ENCODE data around the gene SH3BP5L. TPM values are rescaled to one million over a fixed set of nuclear protein-coding genes. Genes with fewer than 3 reads are reported as not detected.
A peak's percentile ranks its signal among the peaks of the same experiment; 100 is the strongest.

Gene SH3BP5L
- total RNA-seq, result 10 to 100 TPM; 14.9 to 16.4 (median 16.1) TPM

DNA sequence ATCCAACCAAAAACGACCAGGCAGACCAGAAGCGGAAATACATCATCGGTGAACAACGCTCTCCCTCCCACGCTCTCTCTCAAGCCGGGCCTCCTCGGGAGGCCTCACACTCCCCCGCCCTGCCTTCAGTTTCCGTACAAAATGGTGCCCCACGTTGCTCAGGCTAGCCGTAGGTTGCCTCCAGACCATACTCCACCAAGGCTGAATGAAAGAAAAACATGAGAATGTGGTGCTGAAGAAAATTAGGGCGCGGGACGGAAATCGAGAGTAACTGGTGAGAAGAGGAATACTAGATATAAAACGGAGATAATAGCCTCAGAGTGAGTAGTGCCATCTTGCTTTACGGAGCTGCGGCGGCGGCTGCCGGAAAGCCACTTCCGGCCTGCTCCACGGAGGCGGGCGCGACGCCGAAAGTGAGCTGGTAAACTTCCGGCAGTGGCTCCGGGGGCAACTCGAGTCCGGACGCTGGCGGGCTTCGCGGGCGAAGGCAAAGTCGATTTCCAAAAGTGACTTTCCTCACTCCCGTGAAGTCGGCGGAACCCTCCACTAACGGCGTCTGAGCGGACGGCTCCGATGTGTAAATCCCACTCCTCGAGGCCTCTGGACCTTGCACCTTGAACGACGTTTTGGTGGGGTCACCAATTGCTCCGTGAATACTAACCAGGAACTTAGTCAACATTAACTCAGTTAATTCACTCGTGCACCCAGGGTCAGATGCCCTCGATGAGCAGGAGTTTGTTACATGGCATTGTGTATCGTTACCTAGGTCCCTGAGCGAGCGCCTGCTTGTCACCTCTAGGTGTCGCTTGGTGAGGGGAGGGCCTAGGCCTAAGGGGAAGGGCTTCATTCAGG, at the start of gene SH3BP5L:
SH3BP5L (minus strand) TSS at position 7 of the 852 bp plus-strand sequence. CDS start 980 bp downstream, outside the sequence.
- ATAC-seq (peak; percentile 88 to 90), DNase-seq (peak; percentile 83)
- H3K27me3 Mint-ChIP-seq (ENCODE audit: low read depth), result peaks cover under 1% of the 10 kb centered on the region
- H3K4me1 Mint-ChIP-seq (ENCODE audit: low read depth), result peaks cover 55% of the 10 kb centered on the region
- no peaks in the 10 kb centered on the region for H3K9me3 Mint-ChIP-seq
- H3K4me3 Mint-ChIP-seq, result peak within 1 kb of the TSS; percentile 96
- H3K36me3 Mint-ChIP-seq (ENCODE audit: insufficient read depth), result peaks cover 15% of the 10 kb centered on the region

DNA sequence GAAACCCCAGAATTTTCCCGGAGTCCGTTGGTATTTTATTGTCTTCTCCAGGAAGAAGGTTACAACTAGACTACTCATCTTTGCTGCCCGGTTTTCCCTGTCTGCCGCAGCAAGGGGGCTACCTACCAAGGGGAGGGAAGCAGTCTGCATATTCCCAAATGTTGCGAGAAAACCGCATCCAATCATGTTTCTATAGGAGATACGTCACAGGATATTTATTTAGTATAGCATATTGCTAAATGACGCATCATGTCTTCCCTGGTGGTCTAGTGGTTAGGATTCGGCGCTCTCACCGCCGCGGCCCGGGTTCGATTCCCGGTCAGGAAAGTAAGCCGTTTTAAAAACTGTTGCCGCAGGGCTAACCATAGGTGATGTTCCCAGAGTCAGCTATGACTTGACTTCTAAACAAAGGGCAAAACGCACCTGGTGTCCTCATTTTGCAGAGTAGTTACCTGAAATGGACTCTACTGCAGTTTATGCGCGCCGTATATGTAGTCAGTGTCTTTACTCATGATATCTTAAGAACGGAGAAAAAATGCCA, 48.3 kb upstream of the SH3BP5L start:
- ATAC-seq (peak; percentile 53 to 71), DNase-seq (peak; percentile 82)
- no peaks in the 10 kb centered on the region for H3K9me3 Mint-ChIP-seq
- peaks cover 3% of the 10 kb centered on the region for H3K27me3 Mint-ChIP-seq (ENCODE audit: low read depth)
- H3K4me3 Mint-ChIP-seq, result peak overlapping the region; percentile 89
- H3K36me3 Mint-ChIP-seq (ENCODE audit: insufficient read depth), result no peaks in the 10 kb centered on the region
- H3K4me1 Mint-ChIP-seq (ENCODE audit: low read depth), result peaks cover 18% of the 10 kb centered on the region

DNA sequence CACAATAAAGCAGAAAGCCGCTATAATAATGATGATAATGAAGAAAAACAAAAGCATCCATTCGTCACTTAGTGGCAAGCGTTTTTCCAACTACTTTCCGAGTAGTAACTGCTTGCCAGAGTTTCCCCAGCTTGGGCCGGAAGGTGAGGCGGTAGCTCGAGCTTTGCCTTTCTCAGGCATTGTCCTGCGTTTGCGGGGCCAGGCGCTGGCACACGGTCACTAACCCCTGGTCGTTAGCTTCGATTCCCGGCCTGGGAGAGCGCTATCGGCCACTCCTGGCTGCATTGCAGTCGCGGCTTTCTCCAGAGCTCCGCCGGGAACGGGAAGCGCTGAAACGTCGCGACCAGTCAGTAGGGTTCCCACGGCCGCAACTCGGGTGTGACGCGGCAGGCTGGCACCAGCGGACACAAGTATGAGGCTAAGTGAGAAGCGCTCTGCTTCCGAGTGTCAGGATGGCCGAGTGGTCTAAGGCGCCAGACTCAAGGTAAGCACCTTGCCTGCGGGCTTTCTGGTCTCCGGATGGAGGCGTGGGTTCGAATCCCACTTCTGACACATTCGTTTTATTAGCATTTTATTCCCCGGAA, 47.8 kb upstream of the SH3BP5L start:
- Mint-ChIP-seq H3K4me3 (peak overlapping the region; percentile 89), H3K4me1 (ENCODE audit: low read depth) (peaks cover 18% of the 10 kb centered on the region), H3K36me3 (ENCODE audit: insufficient read depth) (no peaks in the 10 kb centered on the region), H3K9me3 (no peaks in the 10 kb centered on the region), H3K27me3 (ENCODE audit: low read depth) (peaks cover 3% of the 10 kb centered on the region)
- ATAC-seq (peak; percentile 86 to 87), DNase-seq (peak; percentile 93)

DNA sequence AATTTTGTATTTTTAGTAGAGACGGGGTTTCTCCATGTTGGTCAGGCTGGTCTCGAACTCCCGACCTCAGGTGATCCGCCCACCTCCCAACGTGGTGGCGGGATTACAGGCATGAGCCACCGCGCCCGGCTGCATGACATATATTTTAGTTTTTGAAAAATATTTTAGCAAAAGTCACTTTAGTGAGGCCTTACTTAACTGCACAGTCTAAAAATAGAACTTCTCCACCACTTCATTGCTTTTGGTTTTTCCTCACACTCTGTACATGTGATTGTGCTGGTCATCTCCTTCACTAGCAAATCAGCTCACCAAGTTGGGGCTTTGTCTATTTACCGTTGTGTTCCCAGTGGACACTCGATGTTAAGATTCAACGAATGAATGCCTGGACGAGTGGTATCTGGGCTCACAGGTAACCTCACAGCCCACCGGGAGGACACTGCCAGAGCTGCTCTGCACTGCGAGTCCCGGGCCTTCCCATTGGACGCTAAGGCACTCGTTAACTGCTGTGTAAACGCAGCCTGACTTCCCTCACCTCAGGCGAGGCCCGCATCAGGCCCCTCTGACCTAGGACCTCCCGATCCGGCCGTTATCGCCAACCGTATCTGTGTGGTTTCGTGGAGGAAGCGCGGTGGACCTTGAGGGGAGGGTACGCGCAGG, 47.2 kb upstream of the SH3BP5L start:
- Mint-ChIP-seq H3K27me3 (ENCODE audit: low read depth) (peaks cover 3% of the 10 kb centered on the region), H3K4me1 (ENCODE audit: low read depth) (peaks cover 18% of the 10 kb centered on the region), H3K4me3 (peak overlapping the region; percentile 89), H3K36me3 (ENCODE audit: insufficient read depth) (no peaks in the 10 kb centered on the region), H3K9me3 (no peaks in the 10 kb centered on the region)
- no peak for DNase-seq
- ATAC-seq, result peak; percentile 50

DNA sequence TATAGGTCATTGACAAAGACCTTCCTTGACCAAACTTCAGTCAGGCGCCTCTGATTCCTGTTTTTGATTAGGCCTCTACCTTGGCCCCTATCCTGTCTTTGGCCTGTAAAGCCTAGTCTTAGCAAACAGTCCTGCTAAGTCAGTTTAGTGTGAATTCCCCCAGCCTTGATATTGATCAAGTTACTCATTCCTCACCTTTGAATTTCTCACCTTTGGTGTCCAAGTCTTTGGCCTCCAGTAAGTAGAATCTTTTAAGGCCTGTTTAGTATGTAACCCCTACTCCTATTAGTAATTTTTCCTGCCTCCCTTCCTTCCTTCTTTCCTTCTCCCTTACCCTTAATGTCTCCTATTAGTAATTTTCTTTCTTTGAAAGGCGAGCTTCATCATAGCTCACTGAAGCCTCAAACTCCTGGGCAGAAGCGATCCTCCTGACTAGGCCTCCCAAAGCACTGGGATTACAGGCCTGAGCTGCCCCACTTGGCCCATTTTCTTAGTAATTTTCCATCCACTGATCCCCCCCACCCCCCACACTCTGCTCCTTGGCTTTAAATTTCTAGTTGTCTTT, 46.2 kb upstream of the SH3BP5L start:
- DNase-seq (no peak), ATAC-seq (no peak)
- no peaks in the 10 kb centered on the region for H3K9me3 Mint-ChIP-seq
- H3K27me3 Mint-ChIP-seq (ENCODE audit: low read depth), result peaks cover 3% of the 10 kb centered on the region
- no peaks in the 10 kb centered on the region for H3K36me3 Mint-ChIP-seq (ENCODE audit: insufficient read depth)
- H3K4me3 Mint-ChIP-seq, result no peak overlapping the region
- peaks cover 18% of the 10 kb centered on the region for H3K4me1 Mint-ChIP-seq (ENCODE audit: low read depth)

DNA sequence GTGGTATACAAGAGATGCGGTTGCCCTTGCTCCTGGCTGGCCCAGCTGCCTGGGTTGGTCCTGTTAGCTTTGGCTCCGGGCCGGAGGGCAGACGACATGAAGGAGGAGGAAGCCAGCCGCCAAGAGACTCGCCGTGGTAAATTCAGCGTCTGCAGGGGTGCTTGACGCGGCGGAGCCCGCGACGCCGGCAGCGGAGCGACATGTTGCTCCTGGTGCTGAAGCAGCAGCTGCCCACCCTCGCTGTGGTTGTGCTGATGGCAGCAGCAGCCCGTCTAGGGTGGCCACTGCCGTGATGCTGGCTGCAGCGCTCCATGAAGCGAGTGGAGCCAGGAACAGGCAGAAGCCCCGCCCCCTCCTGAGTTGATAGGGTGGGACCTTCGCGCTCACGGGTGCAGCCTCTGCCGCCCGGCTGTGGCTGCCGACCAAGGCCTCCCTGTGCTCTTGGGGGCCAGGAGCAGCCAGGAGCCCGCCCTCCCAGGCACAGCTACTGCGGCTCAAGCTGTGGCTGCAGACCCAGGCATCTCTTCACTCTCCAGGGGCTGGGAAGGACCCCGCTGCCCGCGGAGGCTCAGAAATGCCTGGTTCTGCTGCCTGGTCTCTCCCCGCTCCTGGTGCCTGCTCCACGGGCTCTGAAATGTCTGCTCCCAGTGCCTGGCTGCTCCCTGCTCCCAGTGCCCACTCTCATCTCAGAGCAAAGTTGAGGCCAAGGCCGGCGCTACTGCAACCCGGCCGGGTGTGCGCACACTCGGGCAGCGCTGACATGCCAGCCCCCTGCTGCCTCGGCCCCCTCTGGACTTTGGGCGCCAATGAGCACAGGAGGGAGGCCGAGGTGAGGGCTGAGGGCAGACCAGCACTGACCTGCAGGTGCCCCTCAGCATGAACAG, 37.5 kb upstream of the SH3BP5L start:
- no peaks in the 10 kb centered on the region for H3K9me3 Mint-ChIP-seq
- peak overlapping the region; percentile 87 for H3K4me3 Mint-ChIP-seq
- H3K27me3 Mint-ChIP-seq (ENCODE audit: low read depth), result no peaks in the 10 kb centered on the region
- no peaks in the 10 kb centered on the region for H3K36me3 Mint-ChIP-seq (ENCODE audit: insufficient read depth)
- DNase-seq (peak; percentile 75), ATAC-seq (peak; percentile 68 to 71)
- peaks cover 32% of the 10 kb centered on the region for H3K4me1 Mint-ChIP-seq (ENCODE audit: low read depth)

DNA sequence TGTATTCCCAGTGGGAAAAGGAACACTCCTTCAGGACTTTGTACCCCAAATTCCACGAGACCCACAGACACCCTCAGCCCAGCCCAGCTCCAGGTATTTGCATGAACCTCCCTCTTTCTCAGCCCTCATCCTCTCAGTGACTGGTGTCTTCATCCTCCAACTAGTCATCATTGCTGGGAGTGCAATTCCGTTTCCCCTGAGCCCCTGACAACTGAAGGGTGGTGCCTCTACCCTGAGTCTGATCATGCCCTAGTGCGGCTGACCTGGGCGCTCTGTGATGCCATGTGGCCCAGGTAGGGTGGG, 36.9 kb upstream of the SH3BP5L start:
- Mint-ChIP-seq H3K9me3 (no peaks in the 10 kb centered on the region), H3K4me1 (ENCODE audit: low read depth) (peaks cover 38% of the 10 kb centered on the region), H3K36me3 (ENCODE audit: insufficient read depth) (no peaks in the 10 kb centered on the region), H3K27me3 (ENCODE audit: low read depth) (no peaks in the 10 kb centered on the region), H3K4me3 (peak overlapping the region; percentile 87)
- peak; percentile 14 to 21 for ATAC-seq
- DNase-seq, result no peak

DNA sequence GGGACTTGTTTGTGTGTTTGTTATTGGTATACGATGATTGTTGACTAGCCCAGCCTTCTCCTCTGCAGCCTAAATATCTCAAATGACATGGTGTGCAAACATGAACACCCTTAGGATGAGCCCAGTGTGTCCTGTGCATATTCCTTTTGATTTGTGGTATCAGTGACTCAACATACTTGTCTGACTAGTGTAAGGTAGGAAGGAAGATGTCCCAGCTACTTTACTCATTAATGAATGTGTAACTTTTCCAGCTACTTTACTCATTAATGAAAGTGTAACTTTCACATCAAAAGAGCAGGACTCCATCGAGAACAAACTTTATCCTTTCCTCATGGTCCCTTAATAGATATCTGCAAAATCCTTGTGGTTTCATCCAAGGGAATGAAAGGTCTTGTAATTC, 35.9 kb upstream of the SH3BP5L start:
- Mint-ChIP-seq H3K9me3 (no peaks in the 10 kb centered on the region), H3K27me3 (ENCODE audit: low read depth) (no peaks in the 10 kb centered on the region), H3K4me3 (no peak overlapping the region), H3K4me1 (ENCODE audit: low read depth) (peaks cover 45% of the 10 kb centered on the region), H3K36me3 (ENCODE audit: insufficient read depth) (no peaks in the 10 kb centered on the region)
- DNase-seq (no peak), ATAC-seq (no peak)

DNA sequence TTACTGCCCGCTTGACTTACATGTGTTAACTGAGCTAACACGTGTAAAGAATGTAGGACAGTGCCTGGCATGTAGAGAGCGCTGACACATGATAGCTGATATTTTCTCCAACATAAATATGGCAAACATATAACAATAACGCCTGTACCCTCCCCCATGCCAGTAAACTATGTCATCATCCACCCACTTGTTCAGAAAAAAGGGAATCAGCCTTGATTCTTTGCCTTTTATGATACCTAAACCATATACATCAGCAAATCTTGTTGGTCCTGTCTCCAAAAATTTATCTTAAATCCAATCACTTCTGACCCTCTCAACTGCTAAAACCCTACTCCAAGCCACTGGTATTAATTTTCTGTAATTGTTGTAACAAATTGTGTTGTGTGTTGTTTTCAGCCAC, 34.3 kb upstream of the SH3BP5L start:
- H3K9me3 Mint-ChIP-seq, result no peaks in the 10 kb centered on the region
- H3K36me3 Mint-ChIP-seq (ENCODE audit: insufficient read depth), result peaks cover 4% of the 10 kb centered on the region
- peak overlapping the region; percentile 91 for H3K4me3 Mint-ChIP-seq
- DNase-seq (no peak), ATAC-seq (no peak)
- H3K27me3 Mint-ChIP-seq (ENCODE audit: low read depth), result no peaks in the 10 kb centered on the region
- H3K4me1 Mint-ChIP-seq (ENCODE audit: low read depth), result peaks cover 59% of the 10 kb centered on the region

DNA sequence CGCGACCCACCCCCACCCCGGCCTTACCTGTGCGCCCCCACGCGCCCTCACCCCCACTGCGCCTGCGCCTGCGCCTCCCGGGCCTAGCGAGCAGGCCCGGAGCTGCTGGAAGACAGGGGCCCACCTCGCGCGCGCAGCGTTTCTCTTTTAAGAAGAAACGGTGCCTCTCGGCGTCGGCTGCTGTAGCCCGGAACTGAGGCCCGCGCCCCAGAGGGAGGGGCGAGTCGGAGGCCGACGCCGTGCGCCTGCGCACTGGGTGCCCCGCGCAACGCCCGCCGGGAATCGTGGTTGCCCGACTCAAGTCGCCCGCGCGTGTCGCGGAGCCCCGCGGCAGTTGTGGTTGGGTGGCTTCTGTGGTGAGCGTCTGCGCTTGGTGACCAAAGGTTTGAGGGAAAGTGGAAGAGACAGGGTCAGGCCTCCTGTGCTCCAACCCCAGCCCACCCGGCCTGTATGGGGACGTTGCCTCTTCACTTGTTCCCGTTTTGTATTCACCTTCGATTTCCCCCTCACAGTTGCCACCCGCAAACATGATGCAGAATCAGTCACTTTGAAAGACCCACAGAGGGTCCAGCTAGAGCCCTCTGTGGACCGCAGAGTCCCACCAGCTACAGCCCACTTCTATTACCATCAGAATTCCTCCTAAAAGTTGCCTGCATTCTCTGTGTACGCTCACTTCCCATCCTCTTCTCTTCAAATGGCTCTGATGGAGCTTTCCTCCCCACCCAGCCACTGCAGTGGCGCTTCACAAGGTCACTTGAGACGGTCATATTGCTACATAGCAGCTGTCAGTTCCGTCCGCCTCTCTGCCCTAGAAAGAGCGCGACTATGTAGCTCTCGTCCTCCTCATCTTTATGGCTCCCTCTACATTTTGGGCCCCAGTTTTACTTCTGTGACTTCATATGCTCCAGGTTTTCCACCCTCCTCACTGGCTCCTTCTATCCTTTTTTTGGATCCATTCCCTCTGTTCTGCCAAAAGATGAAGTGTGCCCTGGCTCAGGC, 33.5 kb upstream of the SH3BP5L start, which contains the start of gene ZNF692:
ZNF692 (minus strand) TSS at position 195 of the 999 bp plus-strand sequence. CDS start 776 bp downstream, outside the sequence.
- peak; percentile 97 for DNase-seq
- Mint-ChIP-seq H3K36me3 (ENCODE audit: insufficient read depth) (peaks cover 4% of the 10 kb centered on the region), H3K4me1 (ENCODE audit: low read depth) (peaks cover 64% of the 10 kb centered on the region), H3K27me3 (ENCODE audit: low read depth) (no peaks in the 10 kb centered on the region), H3K9me3 (no peaks in the 10 kb centered on the region), H3K4me3 (peak within 1 kb of the TSS; percentile 91)
- ATAC-seq, result peak; percentile 87 to 88

DNA sequence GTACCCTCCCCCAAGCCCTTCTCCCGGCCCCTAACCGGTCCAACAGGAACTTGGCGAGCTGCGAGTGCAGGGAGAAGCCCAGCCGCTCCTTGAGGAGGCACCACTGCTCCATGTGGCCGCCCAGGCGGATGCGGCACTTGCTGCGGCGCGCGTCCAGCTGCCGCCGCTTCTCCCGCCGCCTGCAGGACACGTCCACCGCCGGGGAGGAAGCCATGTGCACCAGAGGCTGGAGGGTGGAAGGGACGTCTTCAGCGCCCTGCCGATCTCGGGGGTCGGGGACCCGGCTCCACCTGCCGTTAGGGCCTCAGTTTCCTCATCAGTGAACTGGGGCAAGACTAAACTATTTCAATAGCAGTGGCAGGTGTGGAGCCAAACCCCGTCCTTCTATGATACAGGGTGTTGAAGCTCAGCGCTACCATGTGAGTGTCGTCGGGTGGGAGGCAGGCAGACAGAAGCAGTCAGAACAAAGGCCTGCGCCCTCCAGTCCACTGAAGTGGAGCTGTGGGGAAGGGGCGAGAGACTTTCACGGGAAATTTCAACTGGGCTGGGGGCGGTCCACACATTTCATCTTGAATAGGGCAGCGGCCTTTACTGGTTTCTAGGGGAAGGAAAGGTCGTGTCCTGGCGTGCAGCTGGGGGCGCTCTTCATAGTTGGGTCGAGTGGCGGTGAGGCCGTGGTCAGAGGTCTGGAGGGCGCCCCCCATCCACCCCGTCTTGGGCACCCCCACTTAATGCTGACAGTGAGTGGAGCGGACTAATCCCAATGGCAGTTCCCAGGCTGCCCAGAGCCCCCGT, 32.6 kb upstream of the SH3BP5L start:
- DNase-seq (no peak), ATAC-seq (peak; percentile 29 to 30)
- Mint-ChIP-seq H3K4me1 (ENCODE audit: low read depth) (peaks cover 56% of the 10 kb centered on the region), H3K9me3 (no peaks in the 10 kb centered on the region), H3K27me3 (ENCODE audit: low read depth) (no peaks in the 10 kb centered on the region), H3K36me3 (ENCODE audit: insufficient read depth) (peaks cover 6% of the 10 kb centered on the region), H3K4me3 (peak overlapping the region; percentile 91)

DNA sequence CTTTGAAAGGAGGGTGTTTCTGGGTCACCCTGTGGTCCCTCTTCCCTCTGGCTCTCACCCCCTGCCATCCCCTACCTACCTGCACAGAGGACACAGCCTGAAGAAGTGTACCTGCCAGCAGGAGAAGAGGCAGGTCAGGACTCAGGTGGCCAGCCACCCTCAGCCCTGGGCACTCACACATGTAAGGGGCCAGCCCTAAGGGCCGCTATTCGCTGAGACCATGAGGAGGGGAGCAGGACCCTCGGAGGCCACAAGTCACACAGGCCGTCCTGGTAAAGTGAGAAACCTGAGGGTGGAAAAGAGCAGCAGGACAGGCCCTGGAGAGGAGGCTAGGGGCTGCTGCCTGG, 32.0 kb upstream of the SH3BP5L start:
- Mint-ChIP-seq H3K4me1 (ENCODE audit: low read depth) (peaks cover 52% of the 10 kb centered on the region), H3K36me3 (ENCODE audit: insufficient read depth) (peaks cover 6% of the 10 kb centered on the region), H3K4me3 (peak overlapping the region; percentile 91), H3K9me3 (no peaks in the 10 kb centered on the region), H3K27me3 (ENCODE audit: low read depth) (no peaks in the 10 kb centered on the region)
- no peak for ATAC-seq
- no peak for DNase-seq
